Neuronal stem cell (in vitro differentiated cells): Measurements from ENCODE around the gene MUCL3.
A peak's percentile ranks its signal among the peaks of the same experiment; 100 is the strongest.

ENCODE experiments used
- DNase-seq: peaks from one replicate; pipeline ENCODE4 v3.0.0-alpha.2; 2013; ENCODE audit warnings: low spot score
- H2AFZ ChIP-seq: one replicate; pipeline ENCODE4 v1.6.1; 2013; ENCODE audit warnings: mild to moderate bottlenecking, low read length, inconsistent platforms
- H2AK5ac ChIP-seq: 2 replicates; pipeline ENCODE4 v1.6.1; 2013; ENCODE audit warnings: low read depth, mild to moderate bottlenecking, inconsistent platforms, low read length, moderate library complexity, mixed read lengths
- H2BK120ac ChIP-seq: 2 replicates; pipeline ENCODE4 v1.6.1; 2013; ENCODE audit warnings: low read depth, mild to moderate bottlenecking, inconsistent platforms, low read length, moderate library complexity, mixed read lengths
- H2BK12ac ChIP-seq: one replicate; pipeline ENCODE4 v1.6.1; 2013; ENCODE audit warnings: low read length, inconsistent platforms
- H2BK15ac ChIP-seq: 2 replicates; pipeline ENCODE4 v1.6.1; 2013; ENCODE audit warnings: mild to moderate bottlenecking, low read length, inconsistent platforms, mixed read lengths
- H2BK5ac ChIP-seq: one replicate; pipeline ENCODE4 v1.6.1; 2013; ENCODE audit warnings: inconsistent platforms, mild to moderate bottlenecking, low read length, moderate library complexity
- H3K14ac ChIP-seq: one replicate; pipeline ENCODE4 v1.6.1; 2013; ENCODE audit warnings: low read length, inconsistent platforms
- H3K18ac ChIP-seq: 2 replicates; pipeline ENCODE4 v1.6.1; 2013; ENCODE audit warnings: low read length, inconsistent platforms
- H3K23ac ChIP-seq: 2 replicates; pipeline ENCODE4 v1.6.1; 2013; ENCODE audit warnings: low read depth, mild to moderate bottlenecking, mixed read lengths, low read length, inconsistent platforms; ENCODE audit not compliant: poor library complexity
- H3K27ac ChIP-seq: replicated peaks from 3 replicates; pipeline ENCODE4 v1.5.1; 2013; ENCODE audit warnings: low read length, inconsistent platforms
- H3K27me3 ChIP-seq, 3 experiments: 2 replicates each; pipeline ENCODE4 v1.6.1; 2013; ENCODE audit warnings: low read length in 3 of 3, mild to moderate bottlenecking in 2 of 3, inconsistent platforms in 1 of 3, low read depth in 1 of 3, mixed read lengths in 1 of 3, moderate library complexity in 1 of 3; ENCODE audit not compliant: control insufficient read depth in 3 of 3, insufficient read depth in 3 of 3
- H3K36me3 ChIP-seq, 2 donors: replicated peaks in 1 of 2; 2 replicates each; pipeline ENCODE4 v1.6.1; 2013; ENCODE audit warnings: low read length in 2 of 2; ENCODE audit not compliant: control insufficient read depth in 2 of 2, insufficient read depth in 2 of 2
- H3K4ac ChIP-seq: 2 replicates; pipeline ENCODE4 v1.6.1; 2013; ENCODE audit warnings: inconsistent platforms, mild to moderate bottlenecking, low read length, moderate library complexity
- H3K4me1 ChIP-seq, 2 donors: 1 replicate in 1 of 2; 2 replicates in 1 of 2; pipeline ENCODE4 v1.6.1; 2013; ENCODE audit warnings: low read length in 2 of 2, low read depth in 1 of 2; ENCODE audit not compliant: control insufficient read depth in 2 of 2, insufficient read depth in 1 of 2
- H3K4me2 ChIP-seq: one replicate; pipeline ENCODE4 v1.6.1; 2013; ENCODE audit warnings: mild to moderate bottlenecking, low read length, inconsistent platforms; ENCODE audit not compliant: insufficient read depth, poor library complexity, severe bottlenecking
- H3K4me3 ChIP-seq, 2 donors: 2 replicates each; pipeline ENCODE4 v1.5.1; 2013; ENCODE audit warnings: low read length in 2 of 2, mild to moderate bottlenecking in 2 of 2, inconsistent platforms in 1 of 2, moderate library complexity in 1 of 2
- H3K79me1 ChIP-seq: one replicate; pipeline ENCODE4 v1.6.1; 2013; ENCODE audit warnings: low read depth, mild to moderate bottlenecking, inconsistent platforms, low read length, moderate library complexity
- H3K9ac ChIP-seq: one replicate; pipeline ENCODE4 v1.6.1; 2013; ENCODE audit warnings: mild to moderate bottlenecking, low read depth, low read length, inconsistent platforms; ENCODE audit not compliant: poor library complexity
- H3K9me3 ChIP-seq, 2 donors: replicated peaks in 1 of 2; 2 replicates each; pipeline versions ENCODE3 to v1.6.1; 2013; ENCODE audit warnings: low read length in 2 of 2, mild to moderate bottlenecking in 2 of 2, inconsistent platforms in 1 of 2, low read depth in 1 of 2, mixed read lengths in 1 of 2, moderate library complexity in 1 of 2; ENCODE audit not compliant: control insufficient read depth in 2 of 2, insufficient read depth in 1 of 2
- H4K8ac ChIP-seq: one replicate; pipeline ENCODE4 v1.6.1; 2013; ENCODE audit warnings: low read depth, mild to moderate bottlenecking, inconsistent platforms, low read length, moderate library complexity
- H4K91ac ChIP-seq: one replicate; pipeline ENCODE4 v1.6.1; 2013; ENCODE audit warnings: low read length, low read depth, mild to moderate bottlenecking, inconsistent platforms; ENCODE audit not compliant: poor library complexity
- WGBS, 2 donors: extraction: QIAGEN DNeasy Blood & Tissue Kit; methylation state at CpG; one replicate each; pipeline ENCODE4 v1.1.7; 2013; ENCODE audit warnings: missing lambda C conversion rate in 2 of 2, mixed read lengths in 1 of 2; ENCODE audit not compliant: insufficient read length in 2 of 2, insufficient replicate concordance in 1 of 2; ENCODE audit errors: extremely low coverage in 2 of 2; 5-methylcytosine and 5-hydroxymethylcytosine counted together

MUCL3 gene

DNA sequence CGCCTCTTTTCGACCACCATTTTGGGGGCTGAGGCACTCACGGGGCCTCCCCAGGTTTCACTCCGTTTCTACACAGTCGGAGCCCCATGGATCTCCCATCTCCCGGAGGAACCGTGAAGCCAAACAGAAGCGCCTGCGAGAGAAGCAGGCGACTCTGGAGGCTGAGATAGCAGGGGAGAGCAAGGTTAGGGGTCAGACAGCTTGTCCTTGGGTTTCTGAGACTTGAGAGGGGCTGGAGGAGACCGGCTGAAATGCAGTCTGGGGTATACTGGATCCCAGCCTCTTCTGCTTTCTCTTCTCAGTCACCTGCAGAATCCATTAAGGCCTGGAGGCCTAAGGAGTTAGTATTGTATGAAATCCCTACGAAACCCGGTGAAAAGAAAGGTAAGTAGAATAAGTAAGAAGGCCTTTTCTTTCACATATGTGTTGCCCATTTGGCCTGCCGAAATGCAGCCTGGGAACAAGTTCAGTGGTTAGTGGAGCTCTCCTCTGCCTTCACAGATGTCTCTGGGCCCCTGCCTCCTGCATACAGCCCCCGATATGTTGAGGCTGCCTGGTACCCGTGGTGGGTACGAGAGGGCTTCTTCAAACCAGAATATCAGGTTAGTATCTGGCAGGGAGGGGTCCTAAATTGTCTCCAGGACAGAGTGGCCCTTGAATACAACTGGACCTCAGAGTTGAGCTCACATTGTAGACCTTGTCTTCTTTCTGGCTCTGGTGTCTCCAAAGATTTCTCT, 25.8 kb upstream of the MUCL3 start:
- Histone ChIP-seq H3K9me3 (no peaks in the 10 kb centered on the region), H4K8ac (no peak overlapping the region), H3K4ac (no peak overlapping the region), H2BK120ac (no peak overlapping the region), H3K14ac (no peak overlapping the region), H2AFZ (peak overlapping the region; percentile 87), H3K18ac (no peak overlapping the region), H2BK12ac (no peak overlapping the region), H3K4me1 (peaks cover 5 to 13% of the 10 kb centered on the region in 2 donors), H3K4me2 (peak overlapping the region; percentile 94), H3K9ac (no peak overlapping the region), H3K27ac (peak overlapping the region; percentile 14), H4K91ac (no peak overlapping the region), H2BK15ac (no peak overlapping the region), H3K36me3 (peaks cover 39 to 73% of the 10 kb centered on the region in 2 donors), H3K4me3 (peak overlapping the region; percentile 56 to 81), H3K27me3 (no peaks in the 10 kb centered on the region), H2BK5ac (no peak overlapping the region), H3K79me1 (no peaks in the 10 kb centered on the region), H2AK5ac (peak overlapping the region; percentile 67), H3K23ac (no peak overlapping the region)
- no peak for DNase-seq
- no CpG with 5 or more reads among the region's 17 CpGs for WGBS, 2 donors

DNA sequence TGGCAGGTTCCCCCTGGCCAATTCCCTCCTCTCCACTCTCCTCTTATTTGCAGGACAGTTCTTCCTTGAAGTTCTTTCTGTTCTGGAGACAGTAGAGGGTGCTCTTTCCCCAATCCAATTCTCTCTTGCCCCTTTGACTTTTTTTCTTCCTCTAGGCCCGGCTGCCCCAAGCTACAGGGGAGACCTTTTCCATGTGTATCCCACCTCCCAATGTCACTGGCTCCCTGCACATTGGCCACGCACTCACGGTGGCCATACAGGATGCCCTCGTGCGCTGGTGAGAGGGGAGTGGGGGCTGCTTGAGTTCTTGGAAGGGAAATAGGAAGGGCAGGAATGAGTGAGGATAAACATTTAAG, 25.2 kb upstream of the MUCL3 start:
- peak; percentile 67 for DNase-seq
- no peak overlapping the region for H3K4ac ChIP-seq
- H2BK12ac ChIP-seq: no peak overlapping the region
- no peak overlapping the region for H2BK15ac ChIP-seq
- no peak overlapping the region for H4K8ac ChIP-seq
- no peak overlapping the region for H3K4me3 ChIP-seq
- no peak overlapping the region for H3K27ac ChIP-seq
- no peak overlapping the region for H3K9ac ChIP-seq
- H3K4me1 ChIP-seq: peaks cover 5 to 13% of the 10 kb centered on the region in 2 donors
- H3K4me2 ChIP-seq: no peak overlapping the region
- H3K23ac ChIP-seq: no peak overlapping the region
- H3K36me3 ChIP-seq: peaks cover 39 to 73% of the 10 kb centered on the region in 2 donors
- no peaks in the 10 kb centered on the region for H3K27me3 ChIP-seq
- no peak overlapping the region for H3K18ac ChIP-seq
- peak overlapping the region; percentile 25 for H2AFZ ChIP-seq
- H3K9me3 ChIP-seq: no peaks in the 10 kb centered on the region
- no peak overlapping the region for H3K14ac ChIP-seq
- no peak overlapping the region for H2AK5ac ChIP-seq
- no peak overlapping the region for H2BK120ac ChIP-seq
- WGBS, 2 donors: no CpG with 5 or more reads among the region's 5 CpGs
- no peak overlapping the region for H4K91ac ChIP-seq
- no peaks in the 10 kb centered on the region for H3K79me1 ChIP-seq
- H2BK5ac ChIP-seq: no peak overlapping the region

DNA sequence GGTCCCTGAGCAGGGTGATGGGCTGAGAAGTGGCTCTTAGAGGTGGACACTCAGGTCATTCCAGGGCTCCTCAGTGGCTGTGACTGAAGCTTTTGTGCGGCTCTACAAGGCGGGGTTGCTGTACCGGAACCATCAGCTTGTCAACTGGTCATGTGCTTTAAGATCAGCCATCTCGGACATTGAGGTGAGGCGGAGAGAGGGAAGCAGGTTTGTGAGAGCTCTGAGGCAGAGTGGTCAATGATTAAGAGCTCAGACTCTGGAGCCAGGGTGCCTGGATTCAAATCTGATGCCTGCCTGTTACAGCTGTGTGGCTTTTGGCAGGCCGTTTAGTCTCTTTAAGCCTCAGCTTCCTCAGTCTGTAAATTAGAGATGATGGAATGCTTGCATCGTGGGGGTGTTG, 23.7 kb upstream of the MUCL3 start:
- no peak overlapping the region for H2AK5ac ChIP-seq
- no peaks in the 10 kb centered on the region for H3K27me3 ChIP-seq
- no peak overlapping the region for H3K4me2 ChIP-seq
- WGBS, 2 donors: no CpG with 5 or more reads among the region's 7 CpGs
- no peaks in the 10 kb centered on the region for H3K9me3 ChIP-seq
- no peak overlapping the region for H3K4ac ChIP-seq
- H3K23ac ChIP-seq: peak overlapping the region; percentile 44
- H2BK12ac ChIP-seq: no peak overlapping the region
- no peak overlapping the region for H2BK15ac ChIP-seq
- H3K79me1 ChIP-seq: no peaks in the 10 kb centered on the region
- H3K14ac ChIP-seq: peak overlapping the region; percentile 39
- H4K8ac ChIP-seq: no peak overlapping the region
- H2BK5ac ChIP-seq: peak overlapping the region; percentile 76
- no peak overlapping the region for H3K4me3 ChIP-seq
- no peak overlapping the region for H3K27ac ChIP-seq
- H4K91ac ChIP-seq: no peak overlapping the region
- no peak overlapping the region for H2AFZ ChIP-seq
- peak overlapping the region; percentile 34 for H3K9ac ChIP-seq
- peaks cover 5 to 13% of the 10 kb centered on the region in 2 donors for H3K4me1 ChIP-seq
- DNase-seq: no peak
- no peak overlapping the region for H3K18ac ChIP-seq
- peaks cover 36 to 73% of the 10 kb centered on the region in 2 donors for H3K36me3 ChIP-seq
- H2BK120ac ChIP-seq: no peak overlapping the region

DNA sequence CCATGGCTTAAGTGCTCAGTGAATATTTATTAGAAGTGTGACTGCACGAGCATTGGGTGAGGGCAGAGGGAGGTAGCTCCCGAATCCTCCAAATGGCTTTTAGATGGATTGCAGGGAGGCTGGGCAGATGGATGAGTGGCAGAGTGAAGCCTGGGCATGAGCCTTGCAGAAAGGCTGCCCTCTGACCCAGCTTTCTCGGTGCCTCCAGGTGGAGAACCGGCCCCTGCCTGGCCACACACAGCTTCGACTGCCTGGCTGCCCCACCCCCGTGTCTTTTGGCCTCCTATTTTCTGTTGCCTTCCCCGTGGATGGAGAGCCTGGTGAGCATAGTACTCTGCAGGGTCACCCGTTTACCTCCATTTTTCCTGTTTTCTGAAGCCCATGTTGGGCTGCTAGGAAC, 23.3 kb upstream of the MUCL3 start:
- no peaks in the 10 kb centered on the region for H3K27me3 ChIP-seq
- H3K4me2 ChIP-seq: no peak overlapping the region
- H3K18ac ChIP-seq: no peak overlapping the region
- H3K14ac ChIP-seq: no peak overlapping the region
- no peak overlapping the region for H4K8ac ChIP-seq
- H3K4ac ChIP-seq: no peak overlapping the region
- H2AFZ ChIP-seq: no peak overlapping the region
- H3K36me3 ChIP-seq: peaks cover 38 to 73% of the 10 kb centered on the region in 2 donors
- H3K23ac ChIP-seq: no peak overlapping the region
- H4K91ac ChIP-seq: no peak overlapping the region
- no peak overlapping the region for H2AK5ac ChIP-seq
- H3K4me3 ChIP-seq: no peak overlapping the region
- H2BK120ac ChIP-seq: no peak overlapping the region
- H3K79me1 ChIP-seq: no peaks in the 10 kb centered on the region
- no CpG with 5 or more reads among the region's 8 CpGs for WGBS, 2 donors
- no peak for DNase-seq
- H3K4me1 ChIP-seq: peaks cover 5 to 13% of the 10 kb centered on the region in 2 donors
- no peak overlapping the region for H3K9ac ChIP-seq
- H2BK5ac ChIP-seq: peak overlapping the region; percentile 76
- H2BK12ac ChIP-seq: no peak overlapping the region
- H2BK15ac ChIP-seq: no peak overlapping the region
- H3K27ac ChIP-seq: no peak overlapping the region
- no peaks in the 10 kb centered on the region for H3K9me3 ChIP-seq
